Esophagus squamous epithelium (tissue), 4 donors: ENCODE measurements around the gene COL20A1.

ENCODE experiments used
- POLR2A ChIP-seq, 4 donors: fragments of 450-650 bp; IDR thresholded peaks; one replicate each; pipeline ENCODE4 v1.6.1; 2017; ENCODE audit warnings: antibody characterized with exemption in 4 of 4, mild to moderate bottlenecking in 4 of 4, moderate library complexity in 3 of 4
- TF ChIP-seq, protein P1 (sequence below), 6 experiments: fragments of 450-650 bp in 4 of 6; fragments of 200-600 bp in 2 of 6; sonication (generic) in 2 of 6; IDR thresholded peaks; one replicate each; pipeline ENCODE4 v1.5.1; 2016 to 2019; ENCODE audit warnings: antibody characterized with exemption in 6 of 6, mild to moderate bottlenecking in 4 of 6, moderate library complexity in 4 of 6

- TF ChIP-seq, protein P1, sequence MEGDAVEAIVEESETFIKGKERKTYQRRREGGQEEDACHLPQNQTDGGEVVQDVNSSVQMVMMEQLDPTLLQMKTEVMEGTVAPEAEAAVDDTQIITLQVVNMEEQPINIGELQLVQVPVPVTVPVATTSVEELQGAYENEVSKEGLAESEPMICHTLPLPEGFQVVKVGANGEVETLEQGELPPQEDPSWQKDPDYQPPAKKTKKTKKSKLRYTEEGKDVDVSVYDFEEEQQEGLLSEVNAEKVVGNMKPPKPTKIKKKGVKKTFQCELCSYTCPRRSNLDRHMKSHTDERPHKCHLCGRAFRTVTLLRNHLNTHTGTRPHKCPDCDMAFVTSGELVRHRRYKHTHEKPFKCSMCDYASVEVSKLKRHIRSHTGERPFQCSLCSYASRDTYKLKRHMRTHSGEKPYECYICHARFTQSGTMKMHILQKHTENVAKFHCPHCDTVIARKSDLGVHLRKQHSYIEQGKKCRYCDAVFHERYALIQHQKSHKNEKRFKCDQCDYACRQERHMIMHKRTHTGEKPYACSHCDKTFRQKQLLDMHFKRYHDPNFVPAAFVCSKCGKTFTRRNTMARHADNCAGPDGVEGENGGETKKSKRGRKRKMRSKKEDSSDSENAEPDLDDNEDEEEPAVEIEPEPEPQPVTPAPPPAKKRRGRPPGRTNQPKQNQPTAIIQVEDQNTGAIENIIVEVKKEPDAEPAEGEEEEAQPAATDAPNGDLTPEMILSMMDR (IDR thresholded peaks at IDR 0.05) = no peak
- TF ChIP-seq POLR2A (IDR thresholded peaks at IDR 0.05) = no peak
Observed at GRCh38 chr20:63359937-63360849, 67.2 kb downstream of the COL20A1 start.
